ENCODE measurements around the gene DDX23. TPM values are rescaled to one million over a fixed set of nuclear protein-coding genes. Genes with fewer than 3 reads are reported as not detected.
"Not testable (repeated sequence)": the region's sequence is repeated elsewhere in the genome, so short reads cannot be mapped to it uniquely, and the experiment has no call there.

Gene DDX23
- polyA plus RNA-seq, 1 donor (not counting 4 experiments of a cell fraction or from before 2014, with no cell fraction given): 57.8 TPM

- Histone ChIP-seq H3K9me1 (ENCODE audit: control insufficient read depth, extremely low read depth, insufficient read depth, low read length) (no peaks in the 10 kb centered on the region), H3K4me3 (ENCODE audit: control insufficient read depth in 2 of 3, extremely low read depth in 1 of 3, insufficient read depth in 2 of 3, low read depth in 1 of 3, low read length in 3 of 3) (peak overlapping the region; percentile 69 to 99 (median 79)), H3K79me2 (ENCODE audit: control insufficient read depth, insufficient read depth, low read length) (peaks cover 36% of the 10 kb centered on the region), H3K9ac (ENCODE audit: control insufficient read depth, extremely low read depth, insufficient read depth, low read length) (peak overlapping the region; percentile 95), H4K20me1 (ENCODE audit: control insufficient read depth, extremely low read depth, insufficient read depth, low read length) (no peaks in the 10 kb centered on the region), H3K27me3 (ENCODE audit: control insufficient read depth, extremely low read depth, insufficient read depth, low read length) (no peaks in the 10 kb centered on the region), H3K4me1 (ENCODE audit: control insufficient read depth, extremely low read depth, insufficient read depth, low read length) (peaks cover 16% of the 10 kb centered on the region), H3K4me2 (ENCODE audit: control insufficient read depth, extremely low read depth, insufficient read depth, low read depth, low read length) (peak overlapping the region; percentile 84), H3K9me3 (ENCODE audit: control insufficient read depth, low read depth, low read length) (no peaks in the 10 kb centered on the region), H3K27ac (ENCODE audit: control insufficient read depth, insufficient read depth, low read length) (peak overlapping the region; percentile 37), H2AFZ (ENCODE audit: control insufficient read depth, low read length) (peak overlapping the region; percentile 97), H3K36me3 (ENCODE audit: control insufficient read depth in 2 of 2, extremely low read depth in 1 of 2, insufficient read depth in 2 of 2, low read length in 2 of 2) (no peaks in the 10 kb centered on the region)
- DNase-seq (ENCODE audit: low read depth, low spot score): peak; percentile 41
- dilution Hi-C loops (cut with MboI; ENCODE audit: extremely low pct_ligation_motif_present, low sequenced_read_pairs): no loop called here
- peak; percentile 71 for FAIRE-seq
- TF ChIP-seq CTCF (optimal IDR thresholded peaks at IDR 0.05 in 1 of 3, IDR thresholded peaks at IDR 0.05 in 1 of 3, conservative IDR thresholded peaks at IDR 0.05 in 1 of 3; ENCODE audit: extremely low read depth in 1 of 3, insufficient read depth in 2 of 3, low read length in 3 of 3) (peak; percentile 58 to 80 (median 68)), EZH2 (IDR thresholded peaks at IDR 0.05; ENCODE audit: low read length) (no peak)
Observed at GRCh38 chr12:48852734-48853688, 1.0 kb upstream of the DDX23 start.

GRCh38 chr12:48842021-48842420 is 9.9 kb downstream of the DDX23 start:
- dilution Hi-C loops (cut with MboI; ENCODE audit: extremely low pct_ligation_motif_present, low sequenced_read_pairs); H3K27me3 ChIP-seq (ENCODE audit: control insufficient read depth, extremely low read depth, insufficient read depth, low read length); H3K4me1 ChIP-seq (ENCODE audit: control insufficient read depth, extremely low read depth, insufficient read depth, low read length); H2AFZ ChIP-seq (ENCODE audit: control insufficient read depth, low read length); H3K27ac ChIP-seq (ENCODE audit: control insufficient read depth, insufficient read depth, low read length); H3K9ac ChIP-seq (ENCODE audit: control insufficient read depth, extremely low read depth, insufficient read depth, low read length); H4K20me1 ChIP-seq (ENCODE audit: control insufficient read depth, extremely low read depth, insufficient read depth, low read length); H3K9me1 ChIP-seq (ENCODE audit: control insufficient read depth, extremely low read depth, insufficient read depth, low read length); H3K79me2 ChIP-seq (ENCODE audit: control insufficient read depth, insufficient read depth, low read length); H3K9me3 ChIP-seq (ENCODE audit: control insufficient read depth, low read depth, low read length); H3K4me3 ChIP-seq (ENCODE audit: control insufficient read depth in 2 of 3, extremely low read depth in 1 of 3, insufficient read depth in 2 of 3, low read depth in 1 of 3, low read length in 3 of 3); DNase-seq (ENCODE audit: low read depth, low spot score); FAIRE-seq; H3K4me2 ChIP-seq (ENCODE audit: control insufficient read depth, extremely low read depth, insufficient read depth, low read depth, low read length): not testable (repeated sequence)
- peaks cover 31 to 47% of the 10 kb centered on the region in 2 experiments for H3K36me3 ChIP-seq (ENCODE audit: control insufficient read depth in 2 of 2, extremely low read depth in 1 of 2, insufficient read depth in 2 of 2, low read length in 2 of 2)
